ENCODE results near the gene PLXDC2. TPM values are rescaled to one million over a fixed set of nuclear protein-coding genes. Genes with fewer than 3 reads are reported as not detected.

PLXDC2 gene
- total and polyA plus RNA-seq, 10 of the 15 experiments (the other 5 are each of a cell fraction or from before 2014, with no cell fraction given) = 0.05 to 1.8 (median 0.14) TPM; not detected in 2

GRCh38 chr10:19966751-19967150 lies 150.5 kb downstream of the PLXDC2 start:
- Histone ChIP-seq H3K4me2 (ENCODE audit: control insufficient read depth, insufficient read depth) (no peak overlapping the region), H3K4me3 (no peak overlapping the region), H2AFZ (ENCODE audit: control insufficient read depth, low read depth, low read length) (no peak overlapping the region), H3K9me3 (replicated peaks; ENCODE audit: control insufficient read depth, insufficient read depth, low read length) (no peaks in the 10 kb centered on the region), H3K36me3 (ENCODE audit: control insufficient read depth in 2 of 2, insufficient read depth in 2 of 2, low read length in 1 of 2) (no peaks in the 10 kb centered on the region), H3K4me1 (ENCODE audit: control insufficient read depth, insufficient read depth, low read length) (no peaks in the 10 kb centered on the region), H3K9ac (ENCODE audit: control insufficient read depth, insufficient read depth, low read length) (no peak overlapping the region), H4K20me1 (ENCODE audit: control insufficient read depth, insufficient read depth) (no peaks in the 10 kb centered on the region), H3K27me3 (replicated peaks in 1 of 2; ENCODE audit: control insufficient read depth in 2 of 2, insufficient read depth in 2 of 2, low read length in 1 of 2) (no peaks in the 10 kb centered on the region), H3K27ac (ENCODE audit: control insufficient read depth, insufficient read depth) (no peak overlapping the region), H3K79me2 (ENCODE audit: control insufficient read depth, insufficient read depth, low read length) (no peaks in the 10 kb centered on the region)
- no peak for DNase-seq (ENCODE audit: low read depth, low spot score)
- BruUV-seq (replicated peaks) = no TSS peak
- intact Hi-C loops (cut with micrococcal nuclease; ENCODE audit: unreplicated experiment) (no loop called here), in situ Hi-C loops (cut with MboI) (no loop called here)
- SMC1A ChIA-PET (ENCODE audit: uncharacterized antibody, unreplicated experiment) = interaction anchor here (1.0 to 1.1 kb wide), 2 partner anchors 8 kb away, joined by 4 to 5 read pairs; no protein-coding TSS in a partner anchor
- 58% methylated on average over 7 of the region's 7 CpGs for WGBS (ENCODE audit: insufficient coverage, insufficient replicate concordance, low lambda C conversion rate, missing lambda C conversion rate)
- CTCF ChIA-PET = no interaction called here
- no peak for TF ChIP-seq IKZF1 (conservative IDR thresholded peaks at IDR 0.05)
- no peak for TF ChIP-seq CTCF (IDR thresholded peaks at IDR 0.05 in 2 of 3, conservative IDR thresholded peaks at IDR 0.05 in 1 of 3; ENCODE audit: control insufficient read depth in 2 of 3, extremely low read depth in 1 of 3, insufficient read depth in 1 of 3, low read depth in 3 of 3, low read length in 3 of 3)
- no peak for FAIRE-seq
- RAD21 ChIA-PET (ENCODE audit: unreplicated experiment) = no interaction called here
- POLR2A ChIA-PET = no interaction called here
- no peak for ATAC-seq

- BruUV-seq (replicated peaks) = no TSS peak
Measured at GRCh38 chr10:19967981-19968380, 151.7 kb downstream of the PLXDC2 start.

More at GRCh38 chr10:19967981-19968380, 151.7 kb downstream of the PLXDC2 start:
- ChIA-PET POLR2A (no interaction called here), RAD21 (ENCODE audit: unreplicated experiment) (no interaction called here), CTCF (interaction anchor here (1.5 kb wide), 1 partner anchor 12 kb away, joined by 3 read pairs; no protein-coding TSS in a partner anchor), SMC1A (ENCODE audit: uncharacterized antibody, unreplicated experiment) (interaction anchor here (1.1 kb wide), 1 partner anchor 9 kb away, joined by 5 read pairs; no protein-coding TSS in a partner anchor)
- FAIRE-seq (no peak), DNase-seq (ENCODE audit: low read depth, low spot score) (no peak), ATAC-seq (no peak)
- no peaks in the 10 kb centered on the region for H4K20me1 ChIP-seq (ENCODE audit: control insufficient read depth, insufficient read depth)
- no peak overlapping the region for H2AFZ ChIP-seq (ENCODE audit: control insufficient read depth, low read depth, low read length)
- no peak overlapping the region for H3K9ac ChIP-seq (ENCODE audit: control insufficient read depth, insufficient read depth, low read length)
- TF ChIP-seq PRDM15 (CRISPR knock-in tag; IDR thresholded peaks at IDR 0.05) (no peak), CEBPB (IDR thresholded peaks at IDR 0.05; ENCODE audit: borderline replicate concordance in 1 of 2, low read depth in 2 of 2, low read length in 2 of 2) (no peak), RELA (IDR thresholded peaks at IDR 0.05; ENCODE audit: borderline replicate concordance, partially characterized antibody) (no peak), NFYA (IDR thresholded peaks at IDR 0.05; ENCODE audit: borderline replicate concordance, low read depth, low read length) (no peak), SREBF1 (IDR thresholded peaks at IDR 0.05; ENCODE audit: low read length) (no peak), NFXL1 (IDR thresholded peaks at IDR 0.05; ENCODE audit: borderline replicate concordance) (no peak), SMC3 (IDR thresholded peaks at IDR 0.05; ENCODE audit: borderline replicate concordance, low read length) (no peak)
- no peak overlapping the region for H3K4me3 ChIP-seq
- WGBS (ENCODE audit: insufficient coverage, insufficient replicate concordance, low lambda C conversion rate, missing lambda C conversion rate) = 28% methylated on average over 3 of the region's 3 CpGs
- no peak overlapping the region for H3K4me2 ChIP-seq (ENCODE audit: control insufficient read depth, insufficient read depth)
- no peak overlapping the region for H3K27ac ChIP-seq (ENCODE audit: control insufficient read depth, insufficient read depth)
- H3K27me3 ChIP-seq (replicated peaks in 1 of 2; ENCODE audit: control insufficient read depth in 2 of 2, insufficient read depth in 2 of 2, low read length in 1 of 2) = no peaks in the 10 kb centered on the region
- in situ Hi-C loops (cut with MboI) = no loop called here
- intact Hi-C loops (cut with micrococcal nuclease; ENCODE audit: unreplicated experiment) = no loop called here
- no peaks in the 10 kb centered on the region for H3K79me2 ChIP-seq (ENCODE audit: control insufficient read depth, insufficient read depth, low read length)
- no peaks in the 10 kb centered on the region for H3K4me1 ChIP-seq (ENCODE audit: control insufficient read depth, insufficient read depth, low read length)
- no peaks in the 10 kb centered on the region for H3K9me3 ChIP-seq (replicated peaks; ENCODE audit: control insufficient read depth, insufficient read depth, low read length)
- no peaks in the 10 kb centered on the region for H3K36me3 ChIP-seq (ENCODE audit: control insufficient read depth in 2 of 2, insufficient read depth in 2 of 2, low read length in 1 of 2)
